ENCODE results near the gene NKTR. TPM values are rescaled to one million over a fixed set of nuclear protein-coding genes. Genes with fewer than 3 reads are reported as not detected.

Gene NKTR
- polyA plus RNA-seq, 3 donors = 2.6 to 78.5 (median 5.8) TPM

GRCh38 chr3:42638339-42638842, 37.9 kb downstream of the NKTR start:
- H3K4me3 Mint-ChIP-seq = no peak overlapping the region
- peaks cover 47 to 58% of the 10 kb centered on the region in 2 donors for H3K36me3 Mint-ChIP-seq
- Histone ChIP-seq H3K9me3 (replicated peaks in 1 of 2; ENCODE audit: control insufficient read depth in 1 of 2, insufficient read depth in 1 of 2, low read length in 2 of 2) (no peaks in the 10 kb centered on the region), H3K9ac (ENCODE audit: insufficient read depth, low read length, poor library complexity, severe bottlenecking) (no peak overlapping the region), H3K4me3 (replicated peaks in 1 of 3; ENCODE audit: low read depth in 2 of 3, low read length in 3 of 3) (no peak overlapping the region), H3K36me3 (replicated peaks in 1 of 2; ENCODE audit: control insufficient read depth in 1 of 2, insufficient read depth in 2 of 2, low read length in 2 of 2) (peaks cover 87 to 97% of the 10 kb centered on the region in 2 donors), H3K27me3 (ENCODE audit: control insufficient read depth in 2 of 2, insufficient read depth in 2 of 2, low read length in 2 of 2) (no peaks in the 10 kb centered on the region), H4K20me1 (ENCODE audit: insufficient read depth, low read length) (peaks cover 88% of the 10 kb centered on the region), H3K4me2 (replicated peaks; ENCODE audit: extremely low read depth, low read length, poor library complexity, severe bottlenecking) (no peak overlapping the region), H2AFZ (ENCODE audit: insufficient read depth, low read depth, low read length, poor library complexity, severe bottlenecking) (no peak overlapping the region), H3K27ac (ENCODE audit: low read depth in 1 of 2, low read length in 2 of 2) (peak overlapping the region in 1 of 2 donors; percentile 54), H3K4me1 (ENCODE audit: control insufficient read depth in 1 of 2, insufficient read depth in 2 of 2, low read length in 2 of 2) (no peaks in the 10 kb centered on the region), H3K79me2 (ENCODE audit: insufficient read depth, low read length) (peaks cover 54% of the 10 kb centered on the region)
- H3K4me1 Mint-ChIP-seq = peaks cover 2% of the 10 kb centered on the region
- intact Hi-C loops (cut with micrococcal nuclease) = no loop called here
- H3K27me3 Mint-ChIP-seq (ENCODE audit: low read depth in 3 of 3) = no peaks in the 10 kb centered on the region
- DNase-seq = no peak
- no peak overlapping the region for H3K27ac Mint-ChIP-seq
- TF ChIP-seq CTCF (IDR thresholded peaks at IDR 0.05) = no peak
- H3K9me3 Mint-ChIP-seq = no peaks in the 10 kb centered on the region
- WGBS (ENCODE audit: insufficient coverage) = no CpG with 5 or more reads among the region's 6 CpGs

- no peak for TF ChIP-seq CTCF (IDR thresholded peaks at IDR 0.05)
Observed at GRCh38 chr3:42639192-42639591, 38.7 kb downstream of the NKTR start.

More at GRCh38 chr3:42639192-42639591, 38.7 kb downstream of the NKTR start:
- intact Hi-C loops (cut with micrococcal nuclease) = no loop called here
- H3K36me3 ChIP-seq (replicated peaks in 1 of 2; ENCODE audit: control insufficient read depth in 1 of 2, insufficient read depth in 2 of 2, low read length in 2 of 2) = peaks cover 87 to 97% of the 10 kb centered on the region in 2 donors
- no peak overlapping the region for H3K9ac ChIP-seq (ENCODE audit: insufficient read depth, low read length, poor library complexity, severe bottlenecking)
- H3K4me2 ChIP-seq (replicated peaks; ENCODE audit: extremely low read depth, low read length, poor library complexity, severe bottlenecking) = no peak overlapping the region
- H3K36me3 Mint-ChIP-seq = peaks cover 45 to 56% of the 10 kb centered on the region in 2 donors
- peaks cover 96% of the 10 kb centered on the region for H4K20me1 ChIP-seq (ENCODE audit: insufficient read depth, low read length)
- H2AFZ ChIP-seq (ENCODE audit: insufficient read depth, low read depth, low read length, poor library complexity, severe bottlenecking) = no peak overlapping the region
- H3K27me3 Mint-ChIP-seq (ENCODE audit: low read depth in 3 of 3) = no peaks in the 10 kb centered on the region
- H3K4me1 Mint-ChIP-seq = peaks cover 2% of the 10 kb centered on the region
- peaks cover 62% of the 10 kb centered on the region for H3K79me2 ChIP-seq (ENCODE audit: insufficient read depth, low read length)
- no peak for DNase-seq
- 93% methylated on average over 6 of the region's 6 CpGs for WGBS (ENCODE audit: insufficient coverage)
- H3K4me1 ChIP-seq (ENCODE audit: control insufficient read depth in 1 of 2, insufficient read depth in 2 of 2, low read length in 2 of 2) = no peaks in the 10 kb centered on the region
- peak overlapping the region in 1 of 2 donors; percentile 54 for H3K27ac ChIP-seq (ENCODE audit: low read depth in 1 of 2, low read length in 2 of 2)
- no peak overlapping the region for H3K4me3 Mint-ChIP-seq
- H3K9me3 Mint-ChIP-seq = no peaks in the 10 kb centered on the region
- no peaks in the 10 kb centered on the region for H3K27me3 ChIP-seq (ENCODE audit: control insufficient read depth in 2 of 2, insufficient read depth in 2 of 2, low read length in 2 of 2)
- no peaks in the 10 kb centered on the region for H3K9me3 ChIP-seq (replicated peaks in 1 of 2; ENCODE audit: control insufficient read depth in 1 of 2, insufficient read depth in 1 of 2, low read length in 2 of 2)
- H3K4me3 ChIP-seq (replicated peaks in 1 of 3; ENCODE audit: low read depth in 2 of 3, low read length in 3 of 3) = no peak overlapping the region
- peak overlapping the region in 1 of 7 donors; percentile 10 for H3K27ac Mint-ChIP-seq
